HepG2 (cell line): ENCODE measurements around the gene PSMD2.

Source experiments
- RBM39 ChIP-seq: fragments of 200-400 bp; formaldehyde crosslinking; IDR thresholded peaks from one replicate; pipeline ENCODE4 v1.6.1; 2018; ENCODE audit warnings: antibody characterized with exemption, mild to moderate bottlenecking, low read depth, low read length; ENCODE audit not compliant: poor library complexity, severe bottlenecking
- ZNF207 ChIP-seq: fragments of 450-650 bp; IDR thresholded peaks from 2 replicates; pipeline ENCODE4 v1.6.1; 2016; ENCODE audit warnings: antibody characterized with exemption, borderline replicate concordance
- ZNF292 ChIP-seq: sonication (generic); formaldehyde crosslinking; IDR thresholded peaks from 2 replicates; pipeline ENCODE4 v1.8.1; 2022; ENCODE audit warnings: mild to moderate bottlenecking, low read depth, missing genetic modification reagents, borderline replicate concordance
- ZNF768 ChIP-seq: sonication (generic); formaldehyde crosslinking; IDR thresholded peaks from 2 replicates; pipeline ENCODE4 v1.4.0; 2020; ENCODE audit warnings: missing genetic modification reagents
- TF ChIP-seq, protein P1 (sequence below): sonication (generic); formaldehyde crosslinking; IDR thresholded peaks from 2 replicates; pipeline ENCODE4 v1.9.0; 2021; ENCODE audit warnings: missing genetic modification reagents, borderline replicate concordance

GRCh38 chr3:184315871-184316661 lies 17.0 kb downstream of the PSMD2 start:
- TF ChIP-seq, protein P1, sequence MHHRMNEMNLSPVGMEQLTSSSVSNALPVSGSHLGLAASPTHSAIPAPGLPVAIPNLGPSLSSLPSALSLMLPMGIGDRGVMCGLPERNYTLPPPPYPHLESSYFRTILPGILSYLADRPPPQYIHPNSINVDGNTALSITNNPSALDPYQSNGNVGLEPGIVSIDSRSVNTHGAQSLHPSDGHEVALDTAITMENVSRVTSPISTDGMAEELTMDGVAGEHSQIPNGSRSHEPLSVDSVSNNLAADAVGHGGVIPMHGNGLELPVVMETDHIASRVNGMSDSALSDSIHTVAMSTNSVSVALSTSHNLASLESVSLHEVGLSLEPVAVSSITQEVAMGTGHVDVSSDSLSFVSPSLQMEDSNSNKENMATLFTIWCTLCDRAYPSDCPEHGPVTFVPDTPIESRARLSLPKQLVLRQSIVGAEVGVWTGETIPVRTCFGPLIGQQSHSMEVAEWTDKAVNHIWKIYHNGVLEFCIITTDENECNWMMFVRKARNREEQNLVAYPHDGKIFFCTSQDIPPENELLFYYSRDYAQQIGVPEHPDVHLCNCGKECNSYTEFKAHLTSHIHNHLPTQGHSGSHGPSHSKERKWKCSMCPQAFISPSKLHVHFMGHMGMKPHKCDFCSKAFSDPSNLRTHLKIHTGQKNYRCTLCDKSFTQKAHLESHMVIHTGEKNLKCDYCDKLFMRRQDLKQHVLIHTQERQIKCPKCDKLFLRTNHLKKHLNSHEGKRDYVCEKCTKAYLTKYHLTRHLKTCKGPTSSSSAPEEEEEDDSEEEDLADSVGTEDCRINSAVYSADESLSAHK (CRISPR knock-in tag): no peak
- TF ChIP-seq ZNF292 (CRISPR knock-in tag): no peak
- TF ChIP-seq RBM39: no peak
- no peak for TF ChIP-seq ZNF207
- no peak for TF ChIP-seq ZNF768 (CRISPR knock-in tag)
